Activated effector memory CD4-positive, alpha-beta T cell treated with anti-CD3 and anti-CD28 coated beads, Interleukin-2, amount 50 U/mL, for 16 hours (primary cell): ENCODE measurements around the gene CXCR6.
A peak's percentile ranks its signal among the peaks of the same experiment; 100 is the strongest.

Source experiments
- DNase-seq: peaks from one replicate; pipeline ENCODE4 v3.0.0-alpha.2; 2020

The CXCR6 gene

GRCh38 chr3:45949432-45949831 is 6.2 kb downstream of the CXCR6 start:
- no peak for DNase-seq

GRCh38 chr3:45950131-45950530 is 6.9 kb downstream of the CXCR6 start:
- DNase-seq, result no peak

- DNase-seq, result peak; percentile 81
Measured at GRCh38 chr3:45950686-45951600, 7.7 kb downstream of the CXCR6 start.

- no peak for DNase-seq
Measured at GRCh38 chr3:45951946-45952345, 8.7 kb downstream of the CXCR6 start.

GRCh38 chr3:45952456-45952855 is 9.2 kb downstream of the CXCR6 start:
- DNase-seq, result no peak

GRCh38 chr3:45953536-45953935 is 10.3 kb downstream of the CXCR6 start:
- no peak for DNase-seq

- no peak for DNase-seq
Measured at GRCh38 chr3:45954306-45954705, 11.0 kb downstream of the CXCR6 start.

GRCh38 chr3:45955017-45955647 is 11.9 kb downstream of the CXCR6 start:
- DNase-seq, result no peak

GRCh38 chr3:45955706-45956105 is 12.4 kb downstream of the CXCR6 start:
- DNase-seq, result no peak

GRCh38 chr3:45957586-45957985 is 14.3 kb downstream of the CXCR6 start:
- DNase-seq, result no peak

- no peak for DNase-seq
Measured at GRCh38 chr3:45958321-45958791, 15.1 kb downstream of the CXCR6 start.

- no peak for DNase-seq
Measured at GRCh38 chr3:45959201-45959600, 15.9 kb downstream of the CXCR6 start.

GRCh38 chr3:45960289-45960688 is 17.0 kb downstream of the CXCR6 start:
- no peak for DNase-seq

GRCh38 chr3:45962033-45962432 is 18.8 kb downstream of the CXCR6 start:
- peak; percentile 68 for DNase-seq

GRCh38 chr3:45964139-45964538 is 20.9 kb downstream of the CXCR6 start:
- DNase-seq, result peak; percentile 82

GRCh38 chr3:45965253-45965652 is 22.0 kb downstream of the CXCR6 start:
- DNase-seq, result no peak

- DNase-seq, result peak; percentile 73
Measured at GRCh38 chr3:45965653-45966052, 22.4 kb downstream of the CXCR6 start.

GRCh38 chr3:45966371-45966791 is 23.1 kb downstream of the CXCR6 start:
- DNase-seq, result no peak

GRCh38 chr3:45966950-45967640 is 23.8 kb downstream of the CXCR6 start:
- no peak for DNase-seq

GRCh38 chr3:45967724-45968123 is 24.5 kb downstream of the CXCR6 start:
- DNase-seq, result no peak

- no peak for DNase-seq
Measured at GRCh38 chr3:45968149-45968548, 24.9 kb downstream of the CXCR6 start.

GRCh38 chr3:45968706-45969105 is 25.4 kb downstream of the CXCR6 start:
- no peak for DNase-seq

- DNase-seq, result no peak
Measured at GRCh38 chr3:45969116-45969515, 25.9 kb downstream of the CXCR6 start.

- DNase-seq, result no peak
Measured at GRCh38 chr3:45969953-45970352, 26.7 kb downstream of the CXCR6 start.
